Measurements from ENCODE around the gene PPFIA2.

DNA sequence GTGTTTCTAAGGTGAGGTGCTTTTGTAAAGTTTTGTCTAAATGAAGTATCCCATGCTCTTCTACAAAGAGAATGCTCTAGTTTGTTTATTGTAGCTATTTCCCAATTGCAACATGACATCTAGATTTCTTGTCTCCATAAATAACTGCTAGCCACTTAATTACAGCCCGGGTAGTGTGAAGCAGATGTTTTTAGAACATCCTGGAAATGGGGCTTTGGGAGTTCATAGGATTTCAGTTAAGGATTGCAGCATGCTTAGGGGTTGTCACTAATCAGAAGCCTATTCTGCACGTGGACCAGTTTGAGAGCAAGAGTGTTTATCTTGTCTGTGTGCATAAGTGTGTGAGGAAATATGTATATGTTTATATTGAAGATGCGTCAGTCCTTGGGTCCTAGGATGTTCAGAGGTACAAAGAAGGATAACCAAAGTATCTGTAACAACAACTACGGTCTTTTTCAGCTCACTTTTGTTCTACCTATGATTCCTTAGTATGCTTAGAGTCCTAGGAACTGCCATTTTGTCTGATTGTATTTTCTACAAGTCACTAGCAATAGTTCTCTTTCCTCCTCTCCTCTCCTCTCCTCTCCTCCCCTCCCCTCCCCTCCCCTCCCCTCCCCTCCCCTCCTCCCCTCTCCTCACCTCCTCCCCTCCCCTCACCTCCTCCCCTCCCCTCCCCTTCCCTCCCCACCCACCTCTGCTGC lies 546.0 kb downstream of the PPFIA2 start:
- TF ChIP-seq POLR2AphosphoS5 (IDR thresholded peaks at IDR 0.05) (no peak), POLR2A (IDR thresholded peaks at IDR 0.05) (no peak)
- TF ChIP-seq, protein P1, sequence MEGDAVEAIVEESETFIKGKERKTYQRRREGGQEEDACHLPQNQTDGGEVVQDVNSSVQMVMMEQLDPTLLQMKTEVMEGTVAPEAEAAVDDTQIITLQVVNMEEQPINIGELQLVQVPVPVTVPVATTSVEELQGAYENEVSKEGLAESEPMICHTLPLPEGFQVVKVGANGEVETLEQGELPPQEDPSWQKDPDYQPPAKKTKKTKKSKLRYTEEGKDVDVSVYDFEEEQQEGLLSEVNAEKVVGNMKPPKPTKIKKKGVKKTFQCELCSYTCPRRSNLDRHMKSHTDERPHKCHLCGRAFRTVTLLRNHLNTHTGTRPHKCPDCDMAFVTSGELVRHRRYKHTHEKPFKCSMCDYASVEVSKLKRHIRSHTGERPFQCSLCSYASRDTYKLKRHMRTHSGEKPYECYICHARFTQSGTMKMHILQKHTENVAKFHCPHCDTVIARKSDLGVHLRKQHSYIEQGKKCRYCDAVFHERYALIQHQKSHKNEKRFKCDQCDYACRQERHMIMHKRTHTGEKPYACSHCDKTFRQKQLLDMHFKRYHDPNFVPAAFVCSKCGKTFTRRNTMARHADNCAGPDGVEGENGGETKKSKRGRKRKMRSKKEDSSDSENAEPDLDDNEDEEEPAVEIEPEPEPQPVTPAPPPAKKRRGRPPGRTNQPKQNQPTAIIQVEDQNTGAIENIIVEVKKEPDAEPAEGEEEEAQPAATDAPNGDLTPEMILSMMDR (IDR thresholded peaks at IDR 0.05), result no peak

Data from stomach (tissue), 4 donors.